ENCODE data around the gene RNU6-8. TPM values are rescaled to one million over a fixed set of nuclear protein-coding genes. Genes with fewer than 3 reads are reported as not detected.

The RNU6-8 gene
- total RNA-seq = not detected
- not detected for polyA plus RNA-seq

- WGBS, 2 donors = 0% methylated on average over 57 of the region's 57 CpGs
- Histone ChIP-seq H3K4me3 (peak within 1 kb of the TSS; percentile 64 to 68 (median 65)), H3K27ac (peak within 1 kb of the TSS; percentile 78 to 87 (median 84)), H3K4me1 (peaks cover 0 to 12% (median 9%) of the 10 kb centered on the region in 4 donors), H3K9me3 (no peaks in the 10 kb centered on the region), H3K36me3 (no peaks in the 10 kb centered on the region), H3K27me3 (no peaks in the 10 kb centered on the region)
- peak; percentile 95 for DNase-seq
- no peak for TF ChIP-seq EP300 (IDR thresholded peaks at IDR 0.05)
- no peak for TF ChIP-seq CTCF (IDR thresholded peaks at IDR 0.05)
- TF ChIP-seq POLR2A (IDR thresholded peaks at IDR 0.05) = peak; percentile 43 to 58
- TF ChIP-seq POLR2AphosphoS5 (IDR thresholded peaks at IDR 0.05) = peak; percentile 53 to 85 (median 69)
- intact Hi-C loops (cut with DNase I) = loop anchor here (5.0 kb wide), 3 partner anchors 76 to 641 kb away; partner anchors contain the start of gene NUBPL
Measured at GRCh38 chr14:32202998-32203882, at the start of gene RNU6-8. Gene RNU6-8, minus strand, starts transcription at chr14:32203269.

DNA sequence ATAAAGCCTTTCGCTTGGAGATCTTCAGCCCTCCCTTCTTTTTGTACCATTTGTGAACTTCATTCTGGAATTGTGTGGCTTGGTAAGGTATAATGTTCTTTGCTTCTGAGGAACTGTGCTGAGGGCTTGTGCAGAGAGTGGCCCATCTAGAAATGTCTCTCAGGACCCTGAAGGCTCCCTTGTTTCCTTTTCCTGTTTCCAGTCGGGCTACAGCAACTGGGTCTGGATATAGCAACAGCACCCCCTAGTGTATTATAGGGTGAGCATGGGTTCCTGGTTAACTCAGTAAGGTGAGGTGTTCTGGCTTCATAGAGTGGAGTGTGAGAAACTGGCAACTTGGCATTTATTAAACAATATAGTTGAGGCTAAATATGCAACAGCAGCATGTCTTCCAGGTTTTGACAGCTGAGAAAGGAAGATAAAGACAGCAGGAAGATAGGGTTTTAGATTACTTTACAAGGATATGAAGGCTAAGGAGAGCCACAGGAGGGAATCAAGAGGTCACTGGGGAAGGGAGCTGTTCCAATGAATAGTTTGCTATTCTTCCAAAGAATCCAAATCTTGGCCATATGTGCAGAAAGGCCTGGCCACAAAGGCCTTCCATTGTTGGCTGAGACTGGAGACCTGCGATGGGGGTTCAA is 49.1 kb upstream of the RNU6-8 start:
- Histone ChIP-seq H3K36me3 (no peaks in the 10 kb centered on the region), H3K27me3 (no peaks in the 10 kb centered on the region), H3K27ac (peak overlapping the region; percentile 1 to 72 (median 61)), H3K4me3 (no peak overlapping the region), H3K9me3 (no peaks in the 10 kb centered on the region), H3K4me1 (peaks cover 0 to 45% (median 36%) of the 10 kb centered on the region in 4 donors)
- peak; percentile 72 for DNase-seq
- intact Hi-C loops (cut with DNase I) = loop anchor here (1.0 to 5.0 kb wide), 7 partner anchors 51 to 795 kb away; partner anchors contain the start of gene DTD2
- WGBS, 2 donors = 62 to 64% methylated on average over 3 of the region's 3 CpGs
- no peak for TF ChIP-seq POLR2AphosphoS5 (IDR thresholded peaks at IDR 0.05)
- peak; percentile 71 to 80 (median 76) for TF ChIP-seq CTCF (IDR thresholded peaks at IDR 0.05)

GRCh38 chr14:32251530-32251929 is 48.5 kb upstream of the RNU6-8 start:
- no peak for TF ChIP-seq CTCF (IDR thresholded peaks at IDR 0.05)
- TF ChIP-seq EP300 (IDR thresholded peaks at IDR 0.05) = no peak
- TF ChIP-seq POLR2AphosphoS5 (IDR thresholded peaks at IDR 0.05) = no peak
- no peak for TF ChIP-seq POLR2A (IDR thresholded peaks at IDR 0.05)
- intact Hi-C loops (cut with DNase I) = loop anchor here (5.0 kb wide), 5 partner anchors 259 to 794 kb away; partner anchors contain the start of gene DTD2
- WGBS, 2 donors = 77 to 79% methylated on average over 4 of the region's 4 CpGs
- no peak for DNase-seq
- Histone ChIP-seq H3K27me3 (no peaks in the 10 kb centered on the region), H3K27ac (peak overlapping the region; percentile 1 to 72 (median 61)), H3K4me1 (peaks cover 0 to 39% (median 32%) of the 10 kb centered on the region in 4 donors), H3K36me3 (no peaks in the 10 kb centered on the region), H3K9me3 (no peaks in the 10 kb centered on the region), H3K4me3 (no peak overlapping the region)

GRCh38 chr14:32250681-32251080 is 47.6 kb upstream of the RNU6-8 start:
- no peaks in the 10 kb centered on the region for H3K27me3 ChIP-seq
- peaks cover 0 to 30% (median 24%) of the 10 kb centered on the region in 4 donors for H3K4me1 ChIP-seq
- H3K9me3 ChIP-seq = no peaks in the 10 kb centered on the region
- H3K4me3 ChIP-seq = no peak overlapping the region
- no peak overlapping the region for H3K27ac ChIP-seq
- TF ChIP-seq CTCF (IDR thresholded peaks at IDR 0.05) (no peak), POLR2A (IDR thresholded peaks at IDR 0.05) (no peak)
- DNase-seq = no peak
- whole genome bisulfite sequencing, 2 donors = 83 to 89% methylated on average over 3 of the region's 3 CpGs
- no peaks in the 10 kb centered on the region for H3K36me3 ChIP-seq
- intact Hi-C loops (cut with DNase I) = loop anchor here (5.0 kb wide), 5 partner anchors 258 to 793 kb away; partner anchors contain the start of gene DTD2

Measured in sigmoid colon (tissue), 7 donors.